Spleen (tissue), 7 donors: ENCODE measurements around the gene PGM3.

Source experiments
- CTCF ChIP-seq, 11 experiments: fragments of 200-600 bp in 7 of 11; fragments of 450-650 bp in 4 of 11; sonication (generic) in 4 of 11; IDR thresholded peaks in 8 of 11; conservative IDR thresholded peaks in 3 of 11; 1 replicate in 7 of 11; 2 replicates in 4 of 11; pipeline versions ENCODE4 v1.4.0 to v1.8.0; 2016 to 2021; ENCODE audit warnings: antibody characterized with exemption in 11 of 11, inconsistent platforms in 4 of 11, mild to moderate bottlenecking in 1 of 11
- POLR2A ChIP-seq, 3 donors: fragments of 450-650 bp; IDR thresholded peaks; one replicate each; pipeline ENCODE4 v1.5.1; 2017; ENCODE audit warnings: antibody characterized with exemption in 3 of 3, mild to moderate bottlenecking in 1 of 3
- POLR2AphosphoS5 ChIP-seq, 3 donors: sonication (generic); formaldehyde crosslinking; IDR thresholded peaks; one replicate each; pipeline ENCODE4 v1.5.1; 2017; ENCODE audit warnings: antibody characterized with exemption in 3 of 3
- donor health status: DM: no; HTN: no; CAD: no; lungs with moderate emphysema.
- donor health status: DM: no; HTN: no; CAD: no.
- donor health status: DM: no; HTN: no; CAD: no.

GRCh38 chr6:83218646-83219045, 25.6 kb upstream of the PGM3 start:
- TF ChIP-seq POLR2AphosphoS5 (IDR thresholded peaks at IDR 0.05): no peak
- TF ChIP-seq CTCF (IDR thresholded peaks at IDR 0.05 in 8 of 11, conservative IDR thresholded peaks at IDR 0.05 in 3 of 11): no peak
- TF ChIP-seq POLR2A (IDR thresholded peaks at IDR 0.05): no peak
